ENCODE measurements around the gene USP36. TPM values are rescaled to one million over a fixed set of nuclear protein-coding genes. Genes with fewer than 3 reads are reported as not detected.
"Not testable (repeated sequence)": the region's sequence is repeated elsewhere in the genome, so short reads cannot be mapped to it uniquely, and the experiment has no call there.

Gene USP36
- total RNA-seq, 1 donor from 2014 or later = 64.7 TPM

DNA sequence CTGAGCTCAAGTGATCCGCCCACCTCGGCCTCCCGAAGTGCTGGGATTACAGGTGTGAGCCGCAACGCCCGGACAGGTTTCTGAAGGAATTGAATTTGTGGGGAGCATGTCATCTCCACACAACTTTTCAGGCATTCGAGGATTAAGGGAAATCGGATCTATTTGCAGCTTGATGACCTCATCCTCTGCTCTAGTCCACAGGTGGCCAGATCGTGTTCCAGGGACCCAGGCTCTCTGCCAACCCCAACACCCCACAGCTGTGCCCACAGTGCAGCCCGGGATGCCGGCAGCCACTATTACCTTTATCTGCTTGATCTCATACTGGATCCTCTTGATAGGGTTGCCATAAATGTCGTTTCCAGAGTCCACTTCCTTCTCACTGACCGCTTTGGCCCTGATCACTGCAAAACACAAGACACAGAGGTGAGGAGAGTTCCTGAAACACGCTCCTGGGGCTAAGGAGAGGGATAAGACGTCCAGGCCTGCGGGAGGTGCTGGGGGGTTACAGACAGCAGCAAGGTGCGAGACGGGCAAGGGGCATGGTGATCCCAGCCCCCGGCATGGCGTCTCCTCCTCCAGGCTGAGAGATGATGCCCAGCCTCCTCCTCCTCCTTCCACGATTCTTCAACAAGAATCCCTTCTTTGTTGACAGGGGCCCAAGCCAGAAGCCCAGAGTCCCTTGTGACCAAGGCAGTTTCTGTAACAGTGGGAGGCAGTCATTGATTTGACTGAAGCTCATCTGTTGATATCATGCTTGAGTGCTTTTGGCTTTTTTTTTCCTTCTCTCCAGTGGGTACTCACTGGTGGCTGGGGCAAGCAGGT is 33.1 kb upstream of the USP36 start:
- H3K36me3 ChIP-seq (ENCODE audit: control insufficient read depth, insufficient read depth, low read length) = no peaks in the 10 kb centered on the region
- DNase-seq (ENCODE audit: low read depth) = peak; percentile 75
- no peak overlapping the region for H3K4me3 ChIP-seq (ENCODE audit: low read depth, low read length)
- no peaks in the 10 kb centered on the region for H3K27me3 ChIP-seq (ENCODE audit: control insufficient read depth, insufficient read depth, low read length)
- TF ChIP-seq, protein P1, sequence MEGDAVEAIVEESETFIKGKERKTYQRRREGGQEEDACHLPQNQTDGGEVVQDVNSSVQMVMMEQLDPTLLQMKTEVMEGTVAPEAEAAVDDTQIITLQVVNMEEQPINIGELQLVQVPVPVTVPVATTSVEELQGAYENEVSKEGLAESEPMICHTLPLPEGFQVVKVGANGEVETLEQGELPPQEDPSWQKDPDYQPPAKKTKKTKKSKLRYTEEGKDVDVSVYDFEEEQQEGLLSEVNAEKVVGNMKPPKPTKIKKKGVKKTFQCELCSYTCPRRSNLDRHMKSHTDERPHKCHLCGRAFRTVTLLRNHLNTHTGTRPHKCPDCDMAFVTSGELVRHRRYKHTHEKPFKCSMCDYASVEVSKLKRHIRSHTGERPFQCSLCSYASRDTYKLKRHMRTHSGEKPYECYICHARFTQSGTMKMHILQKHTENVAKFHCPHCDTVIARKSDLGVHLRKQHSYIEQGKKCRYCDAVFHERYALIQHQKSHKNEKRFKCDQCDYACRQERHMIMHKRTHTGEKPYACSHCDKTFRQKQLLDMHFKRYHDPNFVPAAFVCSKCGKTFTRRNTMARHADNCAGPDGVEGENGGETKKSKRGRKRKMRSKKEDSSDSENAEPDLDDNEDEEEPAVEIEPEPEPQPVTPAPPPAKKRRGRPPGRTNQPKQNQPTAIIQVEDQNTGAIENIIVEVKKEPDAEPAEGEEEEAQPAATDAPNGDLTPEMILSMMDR (IDR thresholded peaks at IDR 0.05; ENCODE audit: insufficient read depth, low read length, poor library complexity, severe bottlenecking) = no peak

- H3K27me3 ChIP-seq (ENCODE audit: control insufficient read depth, insufficient read depth, low read length) = no peaks in the 10 kb centered on the region
- no peak overlapping the region for H3K4me3 ChIP-seq (ENCODE audit: low read depth, low read length)
- no peaks in the 10 kb centered on the region for H3K36me3 ChIP-seq (ENCODE audit: control insufficient read depth, insufficient read depth, low read length)
- TF ChIP-seq, protein P1 (IDR thresholded peaks at IDR 0.05; ENCODE audit: insufficient read depth, low read length, poor library complexity, severe bottlenecking) = no peak
- DNase-seq (ENCODE audit: low read depth) = no peak
These were observed 31.9 kb upstream of the USP36 start for GRCh38 chr17:78872486-78872885.

DNA sequence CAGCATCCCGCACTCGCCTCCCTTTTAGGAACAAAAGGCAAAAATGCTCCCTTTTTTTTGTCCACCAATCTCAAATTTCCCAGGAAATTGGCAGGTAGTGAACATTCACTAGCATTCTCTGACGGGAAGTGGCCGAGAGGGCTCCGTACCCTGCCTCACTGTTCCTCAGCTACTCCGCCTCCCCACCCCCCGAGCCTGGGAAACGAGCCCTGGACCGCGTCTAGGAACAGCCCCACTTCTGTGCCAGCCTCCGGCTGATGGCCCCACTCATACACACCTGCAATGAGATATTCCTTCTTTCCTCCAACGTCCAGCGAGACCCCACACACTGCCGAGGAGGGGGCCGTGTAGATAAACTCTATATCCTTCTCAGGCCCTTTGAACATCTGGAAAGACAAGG is 30.0 kb upstream of the USP36 start:
- TF ChIP-seq, protein P1 (IDR thresholded peaks at IDR 0.05; ENCODE audit: insufficient read depth, low read length, poor library complexity, severe bottlenecking) = no peak
- Histone ChIP-seq H3K4me3 (ENCODE audit: low read depth, low read length) (no peak overlapping the region), H3K36me3 (ENCODE audit: control insufficient read depth, insufficient read depth, low read length) (no peaks in the 10 kb centered on the region), H3K27me3 (ENCODE audit: control insufficient read depth, insufficient read depth, low read length) (no peaks in the 10 kb centered on the region)
- no peak for DNase-seq (ENCODE audit: low read depth)

GRCh38 chr17:78868391-78868790 is 27.8 kb upstream of the USP36 start:
- Histone ChIP-seq H3K27me3 (ENCODE audit: control insufficient read depth, insufficient read depth, low read length) (no peaks in the 10 kb centered on the region), H3K4me3 (ENCODE audit: low read depth, low read length) (no peak overlapping the region), H3K36me3 (ENCODE audit: control insufficient read depth, insufficient read depth, low read length) (no peaks in the 10 kb centered on the region)
- DNase-seq (ENCODE audit: low read depth) = no peak
- TF ChIP-seq, protein P1 (IDR thresholded peaks at IDR 0.05; ENCODE audit: insufficient read depth, low read length, poor library complexity, severe bottlenecking) = no peak

DNA sequence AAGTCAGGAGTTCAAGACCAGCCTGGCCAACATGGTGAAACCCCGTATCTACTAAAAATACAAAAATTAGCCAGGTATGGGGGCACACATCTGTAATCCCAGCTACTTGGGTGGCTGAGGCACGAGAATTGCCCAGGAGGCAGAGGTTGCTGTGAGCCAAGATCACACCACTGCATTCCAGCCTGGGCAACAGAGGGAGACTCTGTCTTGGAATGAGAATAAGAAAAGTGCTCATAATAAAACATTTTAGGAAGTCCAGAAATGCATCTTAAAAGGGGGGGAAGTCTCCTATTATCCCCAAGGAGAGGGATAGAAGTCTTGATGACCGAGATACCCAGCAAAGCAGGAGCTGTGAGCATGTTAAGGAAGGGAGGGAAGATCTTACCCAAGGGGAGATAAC is 26.4 kb upstream of the USP36 start:
- H3K4me3 ChIP-seq (ENCODE audit: low read depth, low read length); DNase-seq (ENCODE audit: low read depth); H3K27me3 ChIP-seq (ENCODE audit: control insufficient read depth, insufficient read depth, low read length); H3K36me3 ChIP-seq (ENCODE audit: control insufficient read depth, insufficient read depth, low read length): not testable (repeated sequence)

DNA sequence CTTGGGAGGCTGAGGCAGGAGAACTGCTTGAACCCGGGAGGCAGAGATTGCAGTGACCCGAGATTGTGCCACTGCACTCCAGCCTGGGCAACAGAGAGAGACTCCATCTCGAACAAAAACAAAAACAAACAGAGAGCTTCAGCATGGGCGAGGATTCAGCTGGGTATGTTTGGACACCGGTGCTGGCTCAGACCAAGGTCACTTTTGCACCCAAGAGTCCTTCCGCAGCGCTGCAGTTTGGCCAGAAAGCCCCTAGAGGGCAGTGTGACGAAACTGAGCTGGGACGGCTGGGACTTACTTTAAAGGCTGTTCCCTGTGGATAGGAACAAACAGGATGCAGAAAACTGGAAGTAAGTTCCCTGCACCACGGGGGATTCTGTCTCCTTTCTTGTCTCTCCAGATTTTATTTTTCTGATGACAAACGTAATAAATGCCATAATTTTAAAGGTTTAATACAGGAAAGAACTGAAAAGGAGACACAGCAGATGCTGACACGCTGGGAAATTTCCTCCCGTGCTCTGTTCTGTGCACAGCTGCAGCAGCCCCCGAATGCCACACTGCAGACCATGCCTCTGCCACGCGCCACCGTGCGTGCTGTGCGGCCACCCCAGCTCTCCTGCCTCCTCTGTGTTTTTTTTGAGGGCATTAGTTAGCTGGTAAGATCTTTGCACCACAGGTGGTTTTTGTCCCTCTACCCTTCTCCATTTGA is 25.2 kb upstream of the USP36 start:
- no peaks in the 10 kb centered on the region for H3K27me3 ChIP-seq (ENCODE audit: control insufficient read depth, insufficient read depth, low read length)
- no peaks in the 10 kb centered on the region for H3K36me3 ChIP-seq (ENCODE audit: control insufficient read depth, insufficient read depth, low read length)
- TF ChIP-seq, protein P1 (IDR thresholded peaks at IDR 0.05; ENCODE audit: insufficient read depth, low read length, poor library complexity, severe bottlenecking) = peak; percentile 94
- no peak for DNase-seq (ENCODE audit: low read depth)
- H3K4me3 ChIP-seq (ENCODE audit: low read depth, low read length) = no peak overlapping the region
